Endothelial cell of umbilical vein (primary cell): Measurements from ENCODE around the gene EFR3B. TPM values are rescaled to one million over a fixed set of nuclear protein-coding genes. Genes with fewer than 3 reads are reported as not detected.

Experiments used
- BruUV-seq: library from RNA; stranded (reverse); fragments of 400-500 nt; replicated peaks from 2 replicates; lab custom pipeline; 2021; lab: Mats Ljungman, UMichigan
- CTCF ChIA-PET: fragments of 300-600, 350-600 bp; sonication (Branson Sonifier 250); formaldehyde crosslinking; loops from one replicate; lab custom pipeline; 2021; ENCODE audit warnings: antibody characterized with exemption, inconsistent platforms; lab: Charles Lee
- POLR2A ChIA-PET: fragments of 300-600, 350-600 bp; sonication (Branson Sonifier 250); formaldehyde crosslinking; loops from one replicate; lab custom pipeline; 2021; ENCODE audit warnings: antibody characterized with exemption, inconsistent platforms; lab: Charles Lee
- DNase-seq: peaks from one replicate; pipeline ENCODE4 v3.0.0-alpha.2; 2011; ENCODE audit warnings: low read depth, low spot score
- FAIRE-seq: peaks from 2 replicates; lab custom pipeline; 2011; peaks lifted over from hg19 to GRCh38; lab: Jason Lieb, UNC
- H2AFZ ChIP-seq: 2 replicates; pipeline ENCODE4 v1.6.0; 2012; ENCODE audit warnings: low read depth, low read length, control low read depth, inconsistent platforms
- H3K27ac ChIP-seq: 2 replicates; pipeline ENCODE4 v1.5.1; 2011; ENCODE audit warnings: low read depth, mild to moderate bottlenecking, control low read depth, low read length, moderate library complexity; ENCODE audit not compliant: insufficient read depth
- H3K27me3 ChIP-seq, 2 experiments: 2 replicates each; pipeline versions ENCODE4 v1.6.0 to v1.6.1; 2011; ENCODE audit warnings: low read length in 2 of 2, mixed read lengths in 1 of 2; ENCODE audit not compliant: control insufficient read depth in 2 of 2, insufficient read depth in 2 of 2
- H3K36me3 ChIP-seq, 2 experiments: 2 replicates in 1 of 2; 3 replicates in 1 of 2; pipeline ENCODE4 v1.5.1; 2011; ENCODE audit warnings: low read length in 2 of 2, mild to moderate bottlenecking in 1 of 2, moderate library complexity in 1 of 2; ENCODE audit not compliant: control insufficient read depth in 2 of 2, insufficient read depth in 2 of 2; ENCODE audit errors: extremely low read depth in 1 of 2
- H3K4me1 ChIP-seq: 3 replicates; pipeline ENCODE4 v1.5.1; 2011; ENCODE audit warnings: mild to moderate bottlenecking, low read length; ENCODE audit not compliant: control insufficient read depth, insufficient read depth; ENCODE audit errors: extremely low read depth
- H3K4me2 ChIP-seq: 2 replicates; pipeline ENCODE4 v1.6.1; 2011; ENCODE audit warnings: low read length, control low read depth, mixed read lengths; ENCODE audit not compliant: insufficient read depth
- H3K4me3 ChIP-seq, 3 experiments: fragments of 200-600 bp in 1 of 3; sonication (generic), shearing (Covaris generic) in 1 of 3; replicated peaks in 1 of 3; 2 replicates each; pipeline ENCODE4 v1.5.1; 2011 to 2016; ENCODE audit warnings: control low read depth in 3 of 3, low read length in 3 of 3, mild to moderate bottlenecking in 2 of 3, inconsistent platforms in 1 of 3, low read depth in 1 of 3, moderate library complexity in 1 of 3; ENCODE audit not compliant: insufficient read depth in 1 of 3
- H3K79me2 ChIP-seq: 2 replicates; pipeline ENCODE4 v1.6.0; 2012; ENCODE audit warnings: low read length, inconsistent platforms; ENCODE audit not compliant: control insufficient read depth, insufficient read depth
- H3K9ac ChIP-seq: replicated peaks from 2 replicates; pipeline ENCODE3; 2011; ENCODE audit warnings: low read length, control low read depth; ENCODE audit not compliant: insufficient read depth; ENCODE audit errors: extremely low read depth
- H3K9me1 ChIP-seq: replicated peaks from 3 replicates; pipeline ENCODE4 v1.6.0; 2011; ENCODE audit warnings: mild to moderate bottlenecking, low read length; ENCODE audit not compliant: control insufficient read depth, insufficient read depth; ENCODE audit errors: extremely low read depth
- H3K9me3 ChIP-seq: replicated peaks from 2 replicates; pipeline ENCODE4 v1.5.1; 2012; ENCODE audit warnings: low read length, inconsistent platforms; ENCODE audit not compliant: control insufficient read depth, insufficient read depth
- H4K20me1 ChIP-seq: replicated peaks from 2 replicates; pipeline ENCODE3; 2011; ENCODE audit warnings: mild to moderate bottlenecking, low read length; ENCODE audit not compliant: control insufficient read depth, insufficient read depth; ENCODE audit errors: extremely low read depth
- FOS ChIP-seq: IDR thresholded peaks from 2 replicates; pipeline ENCODE4 v1.6.1; 2011; ENCODE audit warnings: mild to moderate bottlenecking, low read length, moderate library complexity, borderline replicate concordance; ENCODE audit not compliant: insufficient read depth
- GATA2 ChIP-seq: IDR thresholded peaks from 2 replicates; pipeline ENCODE4 v1.7.0; 2011; ENCODE audit warnings: low read depth, mild to moderate bottlenecking, moderate library complexity, mixed read lengths, low read length; ENCODE audit not compliant: insufficient read length, insufficient read depth
- JUN ChIP-seq: IDR thresholded peaks from 2 replicates; pipeline ENCODE4 v1.6.1; 2011; ENCODE audit warnings: borderline replicate concordance, low read depth; ENCODE audit not compliant: insufficient read length, insufficient read depth
- MYC ChIP-seq: IDR thresholded peaks from one replicate; pipeline ENCODE4 v1.6.1; 2011; ENCODE audit warnings: mild to moderate bottlenecking, low read depth, low read length
- POLR2AphosphoS5 ChIP-seq: IDR thresholded peaks from 2 replicates; pipeline ENCODE4 v1.6.1; 2012; ENCODE audit warnings: low read depth, mild to moderate bottlenecking, control low read depth, low read length, moderate library complexity; ENCODE audit not compliant: insufficient read depth
- dilution Hi-C: fragments of 300-500 bp; cut with MboI; formaldehyde crosslinking; loops from one replicate; pipeline ENCODE4 v1.15.0; 2019; ENCODE audit warnings: low sequenced_read_pairs; ENCODE audit not compliant: extremely low pct_ligation_motif_present
- intact Hi-C: fragments of 100-400 bp; cut with micrococcal nuclease; formaldehyde crosslinking; loops from one replicate; pipeline ENCODE4 v1.10.0; 2022
- polyA plus RNA-seq, 4 experiments: library from polyadenylated mRNA; depleted of rRNA in 3 of 4; stranded (reverse) in 3 of 4; unstranded in 1 of 4; fragments of >200 nt; gene quantifications; 2 replicates each; pipeline versions ENCODE4 v1.2.1 to v1.2.3, GENCODE V29; 2011 to 2012; ENCODE audit warnings: missing spikeins in 1 of 4
- total RNA-seq: library from RNA; stranded (reverse); gene quantifications from 2 replicates; pipeline ENCODE4 v1.2.3, GENCODE V29; 2021
- TF ChIP-seq, protein P1 (sequence below), 2 donors: IDR thresholded peaks; 1 replicate in 1 of 2; 2 replicates in 1 of 2; pipeline ENCODE4 v1.5.1; 2011; ENCODE audit warnings: low read length in 2 of 2, mild to moderate bottlenecking in 2 of 2, moderate library complexity in 2 of 2, control low read depth in 1 of 2, inconsistent platforms in 1 of 2, low read depth in 1 of 2; ENCODE audit not compliant: insufficient read depth in 1 of 2; ENCODE audit errors: extremely low read depth in 1 of 2
- TF ChIP-seq, protein P2 (sequence below): IDR thresholded peaks from 2 replicates; pipeline ENCODE4 v1.6.1; 2011; ENCODE audit not compliant: insufficient read depth, insufficient read length

Gene EFR3B
- total and polyA plus RNA-seq, 2 donors (not counting 3 experiments of a cell fraction or from before 2014, with no cell fraction given): 0.15 to 0.77 TPM

DNA sequence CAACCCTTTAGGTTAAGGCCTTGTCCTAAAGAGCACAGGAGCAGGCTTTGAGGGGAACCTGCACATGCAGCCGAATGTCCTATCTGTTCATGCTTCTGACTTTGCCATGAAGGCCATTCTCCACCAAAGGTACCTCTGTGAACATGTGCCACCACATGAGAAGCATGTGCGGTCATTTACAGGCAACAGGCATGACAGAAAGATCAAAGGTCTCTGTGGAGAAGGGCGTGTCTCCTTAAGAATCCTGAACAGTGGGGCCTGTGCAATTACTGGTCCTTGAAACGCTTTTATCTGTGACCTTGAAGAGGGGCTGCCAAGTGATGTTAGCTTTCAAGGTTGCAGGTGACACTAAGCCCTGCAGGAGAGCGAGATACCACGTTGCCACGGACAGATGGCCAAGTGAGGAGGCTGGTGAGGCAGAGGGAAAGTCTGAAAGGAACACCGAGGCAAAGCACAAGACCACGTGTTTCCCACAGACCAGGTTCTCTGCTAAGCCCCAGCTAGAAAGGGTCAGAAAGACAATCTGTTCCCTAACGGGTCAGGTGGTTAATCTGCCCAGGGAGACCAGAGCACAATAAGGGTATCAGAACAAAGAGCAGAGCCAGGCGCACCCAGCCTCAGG is 146.0 kb downstream of the EFR3B start:
- no peaks in the 10 kb centered on the region for H3K9me1 ChIP-seq
- H3K36me3 ChIP-seq: no peaks in the 10 kb centered on the region
- TF ChIP-seq JUN: no peak
- TF ChIP-seq FOS: no peak
- no peak for TF ChIP-seq GATA2
- no peak for TF ChIP-seq POLR2AphosphoS5
- no peak for TF ChIP-seq MYC
- TF ChIP-seq, protein P1, sequence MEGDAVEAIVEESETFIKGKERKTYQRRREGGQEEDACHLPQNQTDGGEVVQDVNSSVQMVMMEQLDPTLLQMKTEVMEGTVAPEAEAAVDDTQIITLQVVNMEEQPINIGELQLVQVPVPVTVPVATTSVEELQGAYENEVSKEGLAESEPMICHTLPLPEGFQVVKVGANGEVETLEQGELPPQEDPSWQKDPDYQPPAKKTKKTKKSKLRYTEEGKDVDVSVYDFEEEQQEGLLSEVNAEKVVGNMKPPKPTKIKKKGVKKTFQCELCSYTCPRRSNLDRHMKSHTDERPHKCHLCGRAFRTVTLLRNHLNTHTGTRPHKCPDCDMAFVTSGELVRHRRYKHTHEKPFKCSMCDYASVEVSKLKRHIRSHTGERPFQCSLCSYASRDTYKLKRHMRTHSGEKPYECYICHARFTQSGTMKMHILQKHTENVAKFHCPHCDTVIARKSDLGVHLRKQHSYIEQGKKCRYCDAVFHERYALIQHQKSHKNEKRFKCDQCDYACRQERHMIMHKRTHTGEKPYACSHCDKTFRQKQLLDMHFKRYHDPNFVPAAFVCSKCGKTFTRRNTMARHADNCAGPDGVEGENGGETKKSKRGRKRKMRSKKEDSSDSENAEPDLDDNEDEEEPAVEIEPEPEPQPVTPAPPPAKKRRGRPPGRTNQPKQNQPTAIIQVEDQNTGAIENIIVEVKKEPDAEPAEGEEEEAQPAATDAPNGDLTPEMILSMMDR (IDR thresholded peaks at IDR 0.05; ENCODE audit: extremely low read depth in 1 of 2, insufficient read depth in 1 of 2, low read depth in 1 of 2, low read length in 2 of 2): no peak
- TF ChIP-seq, protein P2, sequence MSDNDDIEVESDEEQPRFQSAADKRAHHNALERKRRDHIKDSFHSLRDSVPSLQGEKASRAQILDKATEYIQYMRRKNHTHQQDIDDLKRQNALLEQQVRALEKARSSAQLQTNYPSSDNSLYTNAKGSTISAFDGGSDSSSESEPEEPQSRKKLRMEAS: no peak
- no peaks in the 10 kb centered on the region for H3K79me2 ChIP-seq
- dilution Hi-C loops (no loop called here), intact Hi-C loops (no loop called here)
- FAIRE-seq (no peak), DNase-seq (no peak)
- H3K4me2 ChIP-seq: no peak overlapping the region
- H3K9me3 ChIP-seq: no peaks in the 10 kb centered on the region
- ChIA-PET POLR2A (no interaction called here), CTCF (interaction anchor here (1.4 to 3.8 kb wide), 3 partner anchors 8 to 212 kb away, joined by 3 to 13 read pairs (median 7); no protein-coding TSS in a partner anchor)
- no peak overlapping the region for H3K4me3 ChIP-seq
- no peaks in the 10 kb centered on the region for H4K20me1 ChIP-seq
- no peaks in the 10 kb centered on the region for H3K4me1 ChIP-seq
- H3K9ac ChIP-seq: no peak overlapping the region
- no peak overlapping the region for H2AFZ ChIP-seq
- H3K27me3 ChIP-seq: peaks cover 2 to 3% of the 10 kb centered on the region in 2 experiments
- BruUV-seq: no TSS peak
- H3K27ac ChIP-seq: no peak overlapping the region
